H1 (cell line): ENCODE results near the gene SLC2A10. TPM values are rescaled to one million over a fixed set of nuclear protein-coding genes. Genes with fewer than 3 reads are reported as not detected.

ENCODE experiments used
- CTCF ChIA-PET: fragments of 300-600 bp; sonication (Branson Sonifier 250); formaldehyde crosslinking; loops from one replicate; lab custom pipeline; 2021; ENCODE audit not compliant: partially characterized antibody; lab: Charles Lee
- POLR2A ChIA-PET: fragments of 300-600 bp; sonication (Branson Sonifier 250); formaldehyde crosslinking; loops from one replicate; lab custom pipeline; 2021; ENCODE audit warnings: inconsistent platforms; ENCODE audit not compliant: partially characterized antibody; lab: Charles Lee
- DNase-seq, 2 experiments: peaks; one replicate each; pipeline versions ENCODE4 v3.0.0 to v3.0.0-alpha.2; 2010 to 2022; ENCODE audit warnings: low spot score in 2 of 2, low read depth in 1 of 2, mixed read lengths in 1 of 2
- FAIRE-seq: peaks from 2 replicates; lab custom pipeline; 2011; peaks lifted over from hg19 to GRCh38; lab: Jason Lieb, UNC
- H2AFZ ChIP-seq: 2 replicates; pipeline ENCODE4 v1.8.1; 2012; ENCODE audit warnings: low read length, inconsistent platforms
- H2AK5ac ChIP-seq: 2 replicates; pipeline ENCODE4 v1.6.1; 2013; ENCODE audit warnings: low read depth, low read length
- H2BK120ac ChIP-seq: replicated peaks from 2 replicates; pipeline ENCODE3; 2013; ENCODE audit warnings: low read depth, low read length, inconsistent platforms
- H2BK12ac ChIP-seq: 2 replicates; pipeline ENCODE4 v1.6.1; 2013; ENCODE audit warnings: low read depth, low read length
- H2BK15ac ChIP-seq: 2 replicates; pipeline ENCODE4 v1.6.1; 2013; ENCODE audit warnings: low read length
- H2BK20ac ChIP-seq: 2 replicates; pipeline ENCODE4 v1.6.1; 2013; ENCODE audit warnings: low read length
- H2BK5ac ChIP-seq: 2 replicates; pipeline ENCODE4 v1.6.1; 2013; ENCODE audit warnings: low read depth, low read length
- H3K14ac ChIP-seq: 2 replicates; pipeline ENCODE4 v1.6.1; 2013; ENCODE audit warnings: inconsistent platforms; ENCODE audit not compliant: insufficient read length
- H3K18ac ChIP-seq: 2 replicates; pipeline ENCODE4 v1.6.1; 2013; ENCODE audit warnings: low read length; ENCODE audit errors: extremely low read depth
- H3K23ac ChIP-seq: 2 replicates; pipeline ENCODE4 v1.6.1; 2013; ENCODE audit warnings: inconsistent platforms; ENCODE audit not compliant: insufficient read length
- H3K23me2 ChIP-seq: 2 replicates; pipeline ENCODE4 v1.6.1; 2013; ENCODE audit warnings: low read depth, low read length
- H3K27ac ChIP-seq: 2 replicates; pipeline ENCODE4 v1.6.1; 2011; ENCODE audit warnings: low read depth, low read length, inconsistent platforms
- H3K27me3 ChIP-seq, 4 experiments: replicated peaks in 1 of 4; 1 replicate in 1 of 4; 2 replicates in 3 of 4; pipeline versions ENCODE4 v1.6.1 to v1.8.1; 2011 to 2013; ENCODE audit warnings: low read length in 3 of 4, mild to moderate bottlenecking in 3 of 4, inconsistent platforms in 2 of 4, mixed read lengths in 2 of 4, moderate library complexity in 1 of 4; ENCODE audit not compliant: control insufficient read depth in 3 of 4, insufficient read depth in 3 of 4; ENCODE audit errors: extremely low read depth in 1 of 4
- H3K36me3 ChIP-seq, 4 experiments: 2 replicates each; pipeline versions ENCODE4 v1.6.1 to v1.8.1; 2011 to 2013; ENCODE audit warnings: mild to moderate bottlenecking in 4 of 4, low read length in 3 of 4, moderate library complexity in 2 of 4, control low read depth in 1 of 4, inconsistent platforms in 1 of 4; ENCODE audit not compliant: insufficient read depth in 4 of 4, control insufficient read depth in 2 of 4
- H3K4ac ChIP-seq: replicated peaks from 2 replicates; pipeline ENCODE3; 2013; ENCODE audit warnings: low read length, low read depth, mixed read lengths, inconsistent platforms; ENCODE audit not compliant: insufficient read length
- H3K4me1 ChIP-seq, 4 experiments: replicated peaks in 1 of 4; 1 replicate in 1 of 4; 2 replicates in 3 of 4; pipeline versions ENCODE4 v1.6.1 to v1.8.1; 2011 to 2013; ENCODE audit warnings: low read length in 3 of 4, inconsistent platforms in 2 of 4, mixed read lengths in 1 of 4; ENCODE audit not compliant: insufficient read depth in 4 of 4, control insufficient read depth in 3 of 4
- H3K4me2 ChIP-seq, 2 experiments: 2 replicates each; pipeline versions ENCODE4 v1.6.1 to v1.8.1; 2011 to 2013; ENCODE audit warnings: low read depth in 2 of 2, low read length in 2 of 2, control low read depth in 1 of 2, inconsistent platforms in 1 of 2, mild to moderate bottlenecking in 1 of 2; ENCODE audit not compliant: insufficient read depth in 1 of 2
- H3K4me3 ChIP-seq, 4 experiments: fragments of 200-600, 300-600 bp in 1 of 4; sonication (generic), shearing (Covaris generic), sonication (Bioruptor Twin) in 1 of 4; 2 replicates each; pipeline versions ENCODE4 v1.5.1 to v1.8.1; 2011 to 2016; ENCODE audit warnings: low read length in 4 of 4, low read depth in 3 of 4, control low read depth in 2 of 4, inconsistent platforms in 2 of 4, mild to moderate bottlenecking in 2 of 4, mixed read lengths in 1 of 4, moderate library complexity in 1 of 4; ENCODE audit not compliant: insufficient read depth in 2 of 4; ENCODE audit errors: extremely low read depth in 1 of 4
- H3K56ac ChIP-seq: replicated peaks from 2 replicates; pipeline ENCODE3; 2013; ENCODE audit warnings: low read depth, mild to moderate bottlenecking, mixed read lengths, low read length, inconsistent platforms; ENCODE audit not compliant: insufficient read length
- H3K79me1 ChIP-seq: 2 replicates; pipeline ENCODE4 v1.6.1; 2013; ENCODE audit warnings: low read depth, low read length, control low read depth
- H3K79me2 ChIP-seq, 2 experiments: 2 replicates each; pipeline versions ENCODE4 v1.6.1 to v1.8.1; 2012 to 2013; ENCODE audit warnings: low read length in 2 of 2, mild to moderate bottlenecking in 2 of 2, inconsistent platforms in 1 of 2; ENCODE audit not compliant: insufficient read depth in 2 of 2, control insufficient read depth in 1 of 2
- H3K9ac ChIP-seq, 4 experiments: replicated peaks in 1 of 4; 1 replicate in 1 of 4; 2 replicates in 3 of 4; pipeline versions ENCODE4 v1.6.1 to v1.8.1; 2011 to 2013; ENCODE audit warnings: low read depth in 3 of 4, low read length in 3 of 4, control low read depth in 2 of 4, mild to moderate bottlenecking in 2 of 4, moderate library complexity in 2 of 4, inconsistent platforms in 1 of 4; ENCODE audit errors: extremely low read depth in 1 of 4
- H3K9me3 ChIP-seq, 2 experiments: 2 replicates each; pipeline versions ENCODE4 v1.6.1 to v1.8.1; 2012 to 2013; ENCODE audit warnings: mild to moderate bottlenecking in 2 of 2, moderate library complexity in 2 of 2, control low read depth in 1 of 2, inconsistent platforms in 1 of 2, low read depth in 1 of 2, low read length in 1 of 2, mixed read lengths in 1 of 2; ENCODE audit not compliant: insufficient read depth in 2 of 2
- H4K20me1 ChIP-seq, 2 experiments: replicated peaks in 1 of 2; 2 replicates each; pipeline versions ENCODE3 to v1.8.1; 2011 to 2013; ENCODE audit warnings: inconsistent platforms in 2 of 2, low read length in 2 of 2, mild to moderate bottlenecking in 1 of 2; ENCODE audit not compliant: insufficient read depth in 2 of 2, control insufficient read depth in 1 of 2
- H4K5ac ChIP-seq: 2 replicates; pipeline ENCODE4 v1.6.1; 2013; ENCODE audit warnings: low read length, low read depth, mixed read lengths, inconsistent platforms; ENCODE audit not compliant: insufficient read length
- H4K8ac ChIP-seq: 2 replicates; pipeline ENCODE4 v1.8.0; 2013; ENCODE audit warnings: mild to moderate bottlenecking, moderate library complexity, low read length, inconsistent platforms; ENCODE audit not compliant: insufficient read depth; ENCODE audit errors: extremely low read depth
- H4K91ac ChIP-seq: replicated peaks from 2 replicates; pipeline ENCODE3; 2013; ENCODE audit warnings: low read length, mixed read lengths, inconsistent platforms; ENCODE audit not compliant: insufficient read length
- KDM4A ChIP-seq: IDR thresholded peaks from one replicate; pipeline ENCODE4 v1.7.1; 2012; ENCODE audit warnings: low read depth, mild to moderate bottlenecking, moderate library complexity, low read length, inconsistent platforms; ENCODE audit not compliant: severe bottlenecking
- POU5F1 ChIP-seq: IDR thresholded peaks from 2 replicates; pipeline ENCODE4 v1.6.1; 2011; ENCODE audit warnings: low read depth, mild to moderate bottlenecking, low read length, moderate library complexity
- SIN3A ChIP-seq, 2 experiments: IDR thresholded peaks in 1 of 2; conservative IDR thresholded peaks in 1 of 2; 2 replicates each; pipeline ENCODE4 v1.6.1; 2011 to 2012; ENCODE audit warnings: low read length in 2 of 2, improper control_type of control experiment in 1 of 2, low read depth in 1 of 2, mild to moderate bottlenecking in 1 of 2
- WGBS, 2 experiments: shearing (Covaris generic) in 1 of 2; methylation state at CpG; one replicate each; pipeline versions ENCODE4 v1.1.6 to v1.1.7; 2013 to 2015; ENCODE audit warnings: low lambda C conversion rate in 2 of 2, mixed read lengths in 2 of 2, inconsistent platforms in 1 of 2, low coverage in 1 of 2, missing lambda C conversion rate in 1 of 2; ENCODE audit not compliant: insufficient replicate concordance in 2 of 2, insufficient coverage in 1 of 2, insufficient read length in 1 of 2; ENCODE audit errors: extremely low coverage in 1 of 2, missing lambda C conversion rate in 1 of 2; 5-methylcytosine and 5-hydroxymethylcytosine counted together
- polyA plus RNA-seq, 7 experiments: library from polyadenylated mRNA; depleted of rRNA in 3 of 7; stranded (reverse) in 5 of 7; unstranded in 2 of 7; fragments of >200 nt in 5 of 7; fragments of 200-250 nt in 2 of 7; gene quantifications; 1 replicate in 5 of 7; 2 replicates in 1 of 7; 4 replicates in 1 of 7; pipeline versions ENCODE4 v1.2.1 to v1.2.3, GENCODE V29; 2011 to 2013; ENCODE audit warnings: missing spikeins in 2 of 7, mixed read lengths in 2 of 7
- total RNA-seq: library from RNA; stranded (reverse); fragmentation: NEBNext Ultra II Directional; extraction: Animal tissue kit (Norgen Biotek cat#: 25700); gene quantifications from 2 replicates; pipeline ENCODE4 v1.2.1, GENCODE V29; 2021

SLC2A10 gene
- total and polyA plus RNA-seq, 2 of the 8 experiments (the other 6 are each of a cell fraction or from before 2014, with no cell fraction given): 9.0 to 9.7 TPM

DNA sequence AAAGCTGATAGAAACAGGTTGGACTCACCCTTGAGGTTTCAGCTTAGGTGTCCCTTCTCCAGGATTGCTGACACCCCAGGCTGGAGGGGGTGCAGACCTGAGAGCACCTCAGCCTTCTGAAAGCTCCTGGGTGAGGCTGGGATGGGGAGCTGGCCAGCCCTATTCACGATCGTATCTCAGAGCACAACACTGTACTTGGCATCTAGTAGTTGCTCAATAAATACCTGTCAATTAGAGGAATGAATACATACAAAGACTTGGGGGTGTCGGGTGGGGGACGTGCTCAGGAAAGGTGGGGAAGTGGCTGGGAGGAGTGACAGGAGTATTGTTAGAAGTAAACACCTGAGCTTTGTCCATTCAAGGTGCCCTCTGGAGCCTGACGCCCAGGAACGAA, 61.7 kb downstream of the SLC2A10 start:
- DNase-seq: no peak
- Histone ChIP-seq H3K14ac (no peak overlapping the region), H3K4me2 (no peak overlapping the region), H3K23me2 (no peaks in the 10 kb centered on the region), H3K79me1 (no peaks in the 10 kb centered on the region), H4K91ac (no peak overlapping the region), H4K5ac (no peak overlapping the region), H4K8ac (no peak overlapping the region), H3K4me3 (no peak overlapping the region), H3K27ac (no peak overlapping the region), H2BK12ac (no peak overlapping the region), H4K20me1 (no peaks in the 10 kb centered on the region), H2BK5ac (no peak overlapping the region), H3K4ac (no peak overlapping the region), H2BK20ac (no peak overlapping the region), H2AFZ (no peak overlapping the region), H3K79me2 (no peaks in the 10 kb centered on the region), H3K27me3 (no peaks in the 10 kb centered on the region; a peak in 1 of 7 replicates), H3K4me1 (no peaks in the 10 kb centered on the region; a peak in 1 of 7 replicates), H2BK15ac (no peak overlapping the region), H2AK5ac (no peak overlapping the region), H3K18ac (no peak overlapping the region), H3K9ac (no peak overlapping the region), H2BK120ac (no peak overlapping the region), H3K9me3 (no peaks in the 10 kb centered on the region)
- POLR2A ChIA-PET: no interaction called here
- CTCF ChIA-PET: interaction anchor here (0.6 to 3.8 kb wide), 12 partner anchors 8 to 477 kb away, joined by 3 to 21 read pairs (median 4); no protein-coding TSS in a partner anchor
- no peak for FAIRE-seq
- 95% methylated on average over 6 of the region's 6 CpGs; no CpG with 5 or more reads in 1 of the 2 experiments for WGBS, 2 experiments
- TF ChIP-seq POU5F1 (no peak), SIN3A (conservative IDR thresholded peaks at IDR 0.05 in 1 of 2, IDR thresholded peaks at IDR 0.05 in 1 of 2; ENCODE audit: low read depth in 1 of 2, low read length in 2 of 2) (no peak), KDM4A (no peak)
- TF ChIP-seq, all 59 proteins: peak for 0
- Histone ChIP-seq H3K56ac (no peak overlapping the region), H3K36me3 (no peaks in the 10 kb centered on the region), H3K23ac (no peak overlapping the region)
